Measurements from ENCODE around the gene TUBGCP6.

Gene TUBGCP6

DNA sequence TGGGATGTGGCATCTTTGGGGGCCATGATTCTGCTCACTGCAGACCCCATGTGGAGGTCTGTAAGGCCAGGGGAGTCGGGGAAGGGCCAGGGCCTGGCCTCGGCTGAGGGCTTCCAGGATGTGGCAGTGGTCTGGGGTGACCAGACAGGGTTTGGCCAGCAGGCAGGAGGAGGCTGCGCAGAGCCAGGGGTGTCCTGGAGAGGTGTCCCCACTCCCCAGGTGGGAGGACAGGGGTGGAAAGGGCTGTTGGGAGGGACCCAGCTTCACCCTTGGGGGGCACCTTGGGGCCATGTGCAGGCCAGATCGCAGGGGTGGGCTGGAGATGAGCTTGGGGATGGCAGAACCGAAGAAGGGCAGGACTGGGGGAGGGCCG is 70.9 kb downstream of the TUBGCP6 start:
- no peak for DNase-seq (ENCODE audit: extremely low spot score)
- TF ChIP-seq ZNF384 (IDR thresholded peaks at IDR 0.05): no peak
- no peak for TF ChIP-seq LEF1 (IDR thresholded peaks at IDR 0.05; ENCODE audit: borderline replicate concordance)
- TF ChIP-seq ARNT (IDR thresholded peaks at IDR 0.05): no peak
- TF ChIP-seq SUZ12 (IDR thresholded peaks at IDR 0.05): no peak
- TF ChIP-seq HDGF (IDR thresholded peaks at IDR 0.05; ENCODE audit: borderline replicate concordance): no peak
- no peak for TF ChIP-seq ELF4 (IDR thresholded peaks at IDR 0.05)
- TF ChIP-seq L3MBTL2 (conservative IDR thresholded peaks at IDR 0.05): no peak
- TF ChIP-seq, protein P1, sequence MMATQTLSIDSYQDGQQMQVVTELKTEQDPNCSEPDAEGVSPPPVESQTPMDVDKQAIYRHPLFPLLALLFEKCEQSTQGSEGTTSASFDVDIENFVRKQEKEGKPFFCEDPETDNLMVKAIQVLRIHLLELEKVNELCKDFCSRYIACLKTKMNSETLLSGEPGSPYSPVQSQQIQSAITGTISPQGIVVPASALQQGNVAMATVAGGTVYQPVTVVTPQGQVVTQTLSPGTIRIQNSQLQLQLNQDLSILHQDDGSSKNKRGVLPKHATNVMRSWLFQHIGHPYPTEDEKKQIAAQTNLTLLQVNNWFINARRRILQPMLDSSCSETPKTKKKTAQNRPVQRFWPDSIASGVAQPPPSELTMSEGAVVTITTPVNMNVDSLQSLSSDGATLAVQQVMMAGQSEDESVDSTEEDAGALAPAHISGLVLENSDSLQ (IDR thresholded peaks at IDR 0.05): no peak
- no peak for TF ChIP-seq FOXA1 (IDR thresholded peaks at IDR 0.05)
- no peak for TF ChIP-seq BHLHE40 (IDR thresholded peaks at IDR 0.05; ENCODE audit: borderline replicate concordance)
- no peak for TF ChIP-seq CTBP1 (IDR thresholded peaks at IDR 0.05; ENCODE audit: borderline replicate concordance)
- no peak for TF ChIP-seq SP1 (IDR thresholded peaks at IDR 0.05)
- no peak for TF ChIP-seq TARDBP (IDR thresholded peaks at IDR 0.05)
- no peak for TF ChIP-seq NFRKB (IDR thresholded peaks at IDR 0.05)
- no peak for TF ChIP-seq FOXK2 (IDR thresholded peaks at IDR 0.05)
- no peak for TF ChIP-seq FOXM1 (IDR thresholded peaks at IDR 0.05; ENCODE audit: borderline replicate concordance)
- CTCF ChIA-PET: no interaction called here
- POLR2A ChIA-PET: no interaction called here

- ChIA-PET CTCF (no interaction called here), POLR2A (no interaction called here)
- DNase-seq (ENCODE audit: extremely low spot score): no peak
- no peak for TF ChIP-seq SP1 (IDR thresholded peaks at IDR 0.05)
Measured at GRCh38 chr22:50173311-50173982, 71.4 kb downstream of the TUBGCP6 start.

DNA sequence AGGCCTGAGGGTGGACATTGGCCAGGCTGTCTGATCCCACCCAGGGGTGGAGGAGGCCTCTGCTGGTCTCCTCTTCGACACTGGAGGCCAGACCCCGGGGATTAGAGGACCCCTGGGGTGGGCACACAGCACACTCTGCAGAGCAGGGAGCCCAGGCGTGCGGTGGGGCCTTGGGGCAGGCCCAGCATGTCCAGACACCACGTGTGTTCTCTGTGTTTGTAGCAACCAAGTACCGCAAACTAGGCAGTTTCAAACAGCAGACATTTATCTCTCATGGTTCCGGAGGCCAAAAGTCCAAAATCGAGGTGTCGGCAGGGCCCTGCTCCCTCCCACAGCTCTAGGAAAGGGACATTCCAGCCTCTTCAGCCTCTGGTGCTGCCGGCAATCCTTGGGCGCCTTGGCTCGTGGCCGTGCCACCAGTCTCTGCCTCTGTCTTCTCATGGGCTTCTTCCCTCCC is 72.8 kb downstream of the TUBGCP6 start:
- CTCF ChIA-PET: no interaction called here
- POLR2A ChIA-PET: interaction anchor here (0.7 to 1.8 kb wide), 2 partner anchors 10 to 15 kb away, joined by 3 to 4 read pairs; no protein-coding TSS in a partner anchor
- TF ChIP-seq ZNF384 (IDR thresholded peaks at IDR 0.05): no peak
- TF ChIP-seq FOXM1 (IDR thresholded peaks at IDR 0.05; ENCODE audit: borderline replicate concordance): no peak
- no peak for TF ChIP-seq SUZ12 (IDR thresholded peaks at IDR 0.05)
- TF ChIP-seq ARNT (IDR thresholded peaks at IDR 0.05): no peak
- TF ChIP-seq FOXK2 (IDR thresholded peaks at IDR 0.05): no peak
- no peak for TF ChIP-seq BHLHE40 (IDR thresholded peaks at IDR 0.05; ENCODE audit: borderline replicate concordance)
- TF ChIP-seq L3MBTL2 (conservative IDR thresholded peaks at IDR 0.05): no peak
- TF ChIP-seq LEF1 (IDR thresholded peaks at IDR 0.05; ENCODE audit: borderline replicate concordance): no peak
- no peak for TF ChIP-seq HDGF (IDR thresholded peaks at IDR 0.05; ENCODE audit: borderline replicate concordance)
- TF ChIP-seq, protein P1 (IDR thresholded peaks at IDR 0.05): no peak
- no peak for TF ChIP-seq SP1 (IDR thresholded peaks at IDR 0.05)
- no peak for TF ChIP-seq CTBP1 (IDR thresholded peaks at IDR 0.05; ENCODE audit: borderline replicate concordance)
- TF ChIP-seq FOXA1 (IDR thresholded peaks at IDR 0.05): no peak
- TF ChIP-seq ELF4 (IDR thresholded peaks at IDR 0.05): no peak
- no peak for TF ChIP-seq TARDBP (IDR thresholded peaks at IDR 0.05)
- TF ChIP-seq NFRKB (IDR thresholded peaks at IDR 0.05): no peak
- no peak for DNase-seq (ENCODE audit: extremely low spot score)

GRCh38 chr22:50171319-50171964 is 73.4 kb downstream of the TUBGCP6 start:
- no peak for DNase-seq (ENCODE audit: extremely low spot score)
- TF ChIP-seq FOXA1 (IDR thresholded peaks at IDR 0.05) (no peak), NFRKB (IDR thresholded peaks at IDR 0.05) (no peak), HDGF (IDR thresholded peaks at IDR 0.05; ENCODE audit: borderline replicate concordance) (no peak), ZNF384 (IDR thresholded peaks at IDR 0.05) (no peak), FOXM1 (IDR thresholded peaks at IDR 0.05; ENCODE audit: borderline replicate concordance) (no peak), TARDBP (IDR thresholded peaks at IDR 0.05) (no peak), SP1 (IDR thresholded peaks at IDR 0.05) (no peak), FOXK2 (IDR thresholded peaks at IDR 0.05) (no peak), L3MBTL2 (conservative IDR thresholded peaks at IDR 0.05) (no peak), ELF4 (IDR thresholded peaks at IDR 0.05) (no peak), LEF1 (IDR thresholded peaks at IDR 0.05; ENCODE audit: borderline replicate concordance) (no peak), SUZ12 (IDR thresholded peaks at IDR 0.05) (no peak), BHLHE40 (IDR thresholded peaks at IDR 0.05; ENCODE audit: borderline replicate concordance) (no peak), CTBP1 (IDR thresholded peaks at IDR 0.05; ENCODE audit: borderline replicate concordance) (no peak)
- TF ChIP-seq, protein P1 (IDR thresholded peaks at IDR 0.05): no peak
- ChIA-PET CTCF (no interaction called here), POLR2A (interaction anchor here (1.3 to 1.8 kb wide), 3 partner anchors 11 to 15 kb away, joined by 3 to 4 read pairs (median 4); no protein-coding TSS in a partner anchor)

DNA sequence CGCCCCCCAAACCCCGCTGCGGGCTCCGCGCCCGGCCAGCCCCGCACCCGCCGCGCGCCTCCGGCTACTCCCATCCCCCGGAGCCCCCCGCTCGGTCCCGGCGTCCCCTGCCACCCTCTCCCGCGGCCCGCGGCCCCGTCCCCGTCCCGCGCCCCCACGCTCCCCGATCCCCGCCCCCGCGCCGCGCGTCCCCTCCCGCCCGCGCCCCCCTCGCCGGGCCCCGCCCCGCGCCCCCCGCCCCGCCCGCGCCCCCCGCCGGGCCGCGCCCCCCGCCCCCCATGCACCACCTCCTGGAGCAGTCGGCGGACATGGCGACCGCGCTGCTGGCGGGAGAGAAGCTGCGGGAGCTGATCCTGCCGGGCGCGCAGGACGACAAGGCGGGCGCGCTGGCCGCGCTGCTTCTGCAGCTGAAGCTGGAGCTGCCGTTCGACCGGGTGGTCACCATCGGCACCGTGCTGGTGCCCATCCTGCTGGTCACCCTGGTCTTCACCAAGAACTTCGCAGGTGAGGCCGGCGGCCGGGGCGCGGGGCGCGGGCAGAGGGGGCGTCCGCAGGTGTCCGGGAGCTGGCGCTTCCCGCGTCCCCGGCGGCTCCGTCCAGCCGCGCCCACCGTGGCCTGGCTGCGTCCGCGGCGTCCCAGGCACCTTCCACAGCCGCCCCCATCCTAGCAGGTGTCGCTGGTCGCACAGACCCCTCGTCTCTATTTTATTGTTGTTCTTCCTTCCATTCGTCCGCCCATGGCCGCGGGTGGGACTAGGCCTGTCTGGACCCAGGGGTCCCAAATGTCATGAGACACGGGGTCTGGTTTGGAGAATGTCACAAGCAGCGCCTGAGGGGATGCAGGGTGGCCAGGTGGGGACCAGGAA is 74.1 kb downstream of the TUBGCP6 start, which contains the start of gene PANX2:
Gene PANX2 (plus strand): TSS at position 279 of the 866 bp plus-strand sequence. CDS start 0 bp downstream, at position 279.
- POLR2A ChIA-PET: interaction anchor here (1.0 to 1.8 kb wide), 4 partner anchors 12 to 20 kb away, joined by 3 to 4 read pairs (median 4); no protein-coding TSS in a partner anchor
- no peak for DNase-seq (ENCODE audit: extremely low spot score)
- TF ChIP-seq SP1 (IDR thresholded peaks at IDR 0.05) (no peak), CTBP1 (IDR thresholded peaks at IDR 0.05; ENCODE audit: borderline replicate concordance) (no peak), FOXM1 (IDR thresholded peaks at IDR 0.05; ENCODE audit: borderline replicate concordance) (no peak), ELF4 (IDR thresholded peaks at IDR 0.05) (no peak), LEF1 (IDR thresholded peaks at IDR 0.05; ENCODE audit: borderline replicate concordance) (no peak), HDGF (IDR thresholded peaks at IDR 0.05; ENCODE audit: borderline replicate concordance) (no peak), FOXA1 (IDR thresholded peaks at IDR 0.05) (no peak), ARNT (IDR thresholded peaks at IDR 0.05) (no peak), ZNF384 (IDR thresholded peaks at IDR 0.05) (no peak), NFRKB (IDR thresholded peaks at IDR 0.05) (no peak), L3MBTL2 (conservative IDR thresholded peaks at IDR 0.05) (no peak), SUZ12 (IDR thresholded peaks at IDR 0.05) (no peak), TARDBP (IDR thresholded peaks at IDR 0.05) (no peak), BHLHE40 (IDR thresholded peaks at IDR 0.05; ENCODE audit: borderline replicate concordance) (no peak), FOXK2 (IDR thresholded peaks at IDR 0.05) (no peak)
- TF ChIP-seq, protein P1 (IDR thresholded peaks at IDR 0.05): no peak
- CTCF ChIA-PET: no interaction called here
